Glutamatergic neuron (in vitro differentiated cells): ENCODE measurements around the gene TADA2B. TPM values are rescaled to one million over a fixed set of nuclear protein-coding genes. Genes with fewer than 3 reads are reported as not detected.
A peak's percentile ranks its signal among the peaks of the same experiment; 100 is the strongest.
"Not testable (repeated sequence)": the region's sequence is repeated elsewhere in the genome, so short reads cannot be mapped to it uniquely, and the experiment has no call there.

Source experiments
- DNase-seq: peaks from one replicate; pipeline ENCODE4 v3.0.0; 2022
- H3K27ac Mint-ChIP-seq: one replicate; pipeline ENCODE4 v1.8.0; 2020; ENCODE audit warnings: mild to moderate bottlenecking, mixed read lengths, inconsistent platforms; ENCODE audit not compliant: unreplicated experiment
- H3K27me3 Mint-ChIP-seq: one replicate; pipeline ENCODE4 v1.8.0; 2020; ENCODE audit warnings: mild to moderate bottlenecking, moderate library complexity, mixed read lengths, inconsistent platforms; ENCODE audit not compliant: unreplicated experiment
- H3K36me3 Mint-ChIP-seq: one replicate; pipeline ENCODE4 v1.8.0; 2020; ENCODE audit warnings: mild to moderate bottlenecking, mixed read lengths, inconsistent platforms; ENCODE audit not compliant: unreplicated experiment
- H3K4me1 Mint-ChIP-seq: one replicate; pipeline ENCODE4 v1.8.0; 2020; ENCODE audit warnings: mild to moderate bottlenecking, low read depth, mixed read lengths, inconsistent platforms; ENCODE audit not compliant: unreplicated experiment
- H3K4me3 Mint-ChIP-seq: one replicate; pipeline ENCODE4 v1.8.0; 2020; ENCODE audit warnings: mild to moderate bottlenecking, mixed read lengths, inconsistent platforms; ENCODE audit not compliant: unreplicated experiment
- H3K9me3 Mint-ChIP-seq: one replicate; pipeline ENCODE4 v1.8.0; 2020; ENCODE audit warnings: mild to moderate bottlenecking, moderate library complexity, mixed read lengths, inconsistent platforms; ENCODE audit not compliant: unreplicated experiment
- CTCF ChIP-seq: fragments of 200-600 bp; sonication (generic); IDR thresholded peaks from one replicate; pipeline ENCODE4 v1.5.0; 2021; ENCODE audit not compliant: partially characterized antibody, unreplicated experiment
- total RNA-seq: library from RNA; stranded (reverse); fragmentation: NEBNext Ultra II Directional; extraction: Animal tissue kit (Norgen Biotek cat#: 25700); gene quantifications from one replicate; pipeline ENCODE4 v1.2.1, GENCODE V29; 2021; ENCODE audit not compliant: unreplicated experiment

Gene TADA2B
- total RNA-seq, 1 donor from 2014 or later, result 14.3 TPM

DNA sequence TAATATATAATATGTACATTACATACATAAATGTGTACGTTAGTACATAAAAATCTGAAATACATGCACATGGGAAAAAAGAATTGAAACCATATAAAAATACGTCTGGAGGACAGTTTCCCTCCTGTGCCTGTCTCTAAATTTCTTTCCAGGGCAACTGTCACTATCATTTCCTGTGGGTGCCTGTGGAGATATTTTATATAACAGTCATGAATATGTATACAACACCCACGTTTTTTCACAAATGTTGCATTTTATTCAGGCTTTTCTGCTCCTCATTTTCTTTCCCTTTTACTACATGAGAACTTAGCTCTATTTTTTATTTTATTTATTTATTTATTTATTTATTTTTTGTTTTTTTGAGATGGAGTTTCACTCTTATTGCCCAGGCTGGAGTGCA lies 48.9 kb downstream of the TADA2B start:
- H3K4me1 Mint-ChIP-seq, result no peaks in the 10 kb centered on the region
- H3K9me3 Mint-ChIP-seq, result no peaks in the 10 kb centered on the region

GRCh38 chr4:7094916-7095315 lies 51.7 kb downstream of the TADA2B start:
- Mint-ChIP-seq H3K27me3 (peaks cover 11% of the 10 kb centered on the region), H3K4me3 (no peak overlapping the region)
- no peak for TF ChIP-seq CTCF

More for the DNA sequence above, 48.9 kb downstream of the TADA2B start:
- H3K36me3 Mint-ChIP-seq, result peaks cover 23% of the 10 kb centered on the region
- TF ChIP-seq CTCF, result no peak
- H3K4me3 Mint-ChIP-seq, result no peak overlapping the region
- no peak overlapping the region for H3K27ac Mint-ChIP-seq
- peaks cover 11% of the 10 kb centered on the region for H3K27me3 Mint-ChIP-seq
- DNase-seq, result no peak

GRCh38 chr4:7095611-7096155 lies 52.5 kb downstream of the TADA2B start:
- TF ChIP-seq CTCF, result no peak
- peaks cover 23% of the 10 kb centered on the region for H3K36me3 Mint-ChIP-seq
- H3K9me3 Mint-ChIP-seq, result no peaks in the 10 kb centered on the region
- H3K27me3 Mint-ChIP-seq, result peaks cover 10% of the 10 kb centered on the region
- no peak overlapping the region for H3K4me3 Mint-ChIP-seq
- DNase-seq, result no peak
- H3K4me1 Mint-ChIP-seq, result no peaks in the 10 kb centered on the region
- no peak overlapping the region for H3K27ac Mint-ChIP-seq

More at GRCh38 chr4:7094916-7095315, 51.7 kb downstream of the TADA2B start:
- Mint-ChIP-seq H3K4me1 (no peaks in the 10 kb centered on the region), H3K9me3 (no peaks in the 10 kb centered on the region), H3K27ac (no peak overlapping the region), H3K36me3 (peaks cover 23% of the 10 kb centered on the region)
- DNase-seq, result no peak

GRCh38 chr4:7096236-7096635 lies 53.1 kb downstream of the TADA2B start:
- no peak for DNase-seq
- H3K4me1 Mint-ChIP-seq, result no peaks in the 10 kb centered on the region
- no peak for TF ChIP-seq CTCF

GRCh38 chr4:7101692-7102515 lies 58.7 kb downstream of the TADA2B start:
- H3K36me3 Mint-ChIP-seq, result peaks cover 5% of the 10 kb centered on the region
- DNase-seq, result peak; percentile 80
- TF ChIP-seq CTCF, result peak; percentile 73
- peaks cover 6% of the 10 kb centered on the region for H3K4me1 Mint-ChIP-seq
- peak overlapping the region; percentile 73 for H3K4me3 Mint-ChIP-seq
- H3K9me3 Mint-ChIP-seq, result peaks cover 11% of the 10 kb centered on the region
- H3K27ac Mint-ChIP-seq, result peak overlapping the region; percentile 43
- peaks cover 3% of the 10 kb centered on the region for H3K27me3 Mint-ChIP-seq

More at GRCh38 chr4:7096236-7096635, 53.1 kb downstream of the TADA2B start:
- Mint-ChIP-seq H3K4me3 (no peak overlapping the region), H3K27ac (no peak overlapping the region), H3K9me3 (no peaks in the 10 kb centered on the region), H3K36me3 (peaks cover 23% of the 10 kb centered on the region), H3K27me3 (peaks cover 10% of the 10 kb centered on the region)

DNA sequence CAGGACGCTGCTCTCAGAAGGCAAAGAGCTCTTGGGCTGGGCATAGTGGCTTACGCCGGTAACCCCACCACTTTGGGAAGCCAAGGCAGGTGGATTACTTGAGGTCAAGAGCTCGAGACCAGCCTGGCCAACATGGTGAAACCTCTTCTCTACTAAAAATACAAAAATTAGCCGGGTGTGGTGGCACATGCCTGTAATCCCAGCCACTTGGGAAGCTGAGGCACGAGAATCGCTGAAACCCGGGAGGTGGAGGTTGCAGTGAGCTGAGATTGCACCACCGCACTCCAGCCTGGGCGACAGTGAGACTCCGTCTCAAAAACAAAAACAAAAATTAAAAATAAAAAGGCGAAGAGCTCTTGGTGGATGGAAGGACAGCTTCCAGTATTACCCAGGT lies 59.3 kb downstream of the TADA2B start:
- not testable (repeated sequence) for H3K27ac Mint-ChIP-seq, H3K27me3 Mint-ChIP-seq, H3K36me3 Mint-ChIP-seq, DNase-seq, H3K4me1 Mint-ChIP-seq
- Mint-ChIP-seq H3K4me3 (peak overlapping the region; percentile 86), H3K9me3 (peaks cover 11% of the 10 kb centered on the region)
